Effector memory CD8-positive, alpha-beta T cell (primary cell): Measurements from ENCODE around the gene HOXC5.
A peak's percentile ranks its signal among the peaks of the same experiment; 100 is the strongest.
"Not testable (repeated sequence)": the region's sequence is repeated elsewhere in the genome, so short reads cannot be mapped to it uniquely, and the experiment has no call there.

Experiments
- ATAC-seq: fragments of 150-1000 bp; cut with Tn5 transposase; replicated peaks from 2 replicates; pipeline ENCODE4 v1.10.0; 2021; ENCODE audit warnings: mild to moderate bottlenecking, moderate library complexity
- DNase-seq, 3 experiments: peaks; one replicate each; pipeline ENCODE4 v3.0.0; 2021
- H3K27ac Mint-ChIP-seq, 2 donors: one replicate each; pipeline ENCODE4 v1.8.0; 2022; ENCODE audit warnings: mild to moderate bottlenecking in 2 of 2, mixed read lengths in 2 of 2, moderate library complexity in 2 of 2
- H3K27me3 Mint-ChIP-seq, 2 donors: one replicate each; pipeline ENCODE4 v1.8.0; 2022; ENCODE audit warnings: mixed read lengths in 2 of 2
- H3K36me3 Mint-ChIP-seq: one replicate; pipeline ENCODE4 v1.8.0; 2022; ENCODE audit warnings: mild to moderate bottlenecking, moderate library complexity, mixed read lengths; ENCODE audit not compliant: insufficient read depth
- H3K4me1 Mint-ChIP-seq, 2 donors: one replicate each; pipeline ENCODE4 v1.8.0; 2022; ENCODE audit warnings: low read depth in 2 of 2, mixed read lengths in 2 of 2
- H3K4me3 Mint-ChIP-seq, 2 donors: one replicate each; pipeline ENCODE4 v1.8.0; 2022; ENCODE audit warnings: mild to moderate bottlenecking in 2 of 2, mixed read lengths in 2 of 2, moderate library complexity in 2 of 2
- H3K9me3 Mint-ChIP-seq, 2 donors: one replicate each; pipeline ENCODE4 v1.8.0; 2022; ENCODE audit warnings: mixed read lengths in 2 of 2

Gene HOXC5

DNA sequence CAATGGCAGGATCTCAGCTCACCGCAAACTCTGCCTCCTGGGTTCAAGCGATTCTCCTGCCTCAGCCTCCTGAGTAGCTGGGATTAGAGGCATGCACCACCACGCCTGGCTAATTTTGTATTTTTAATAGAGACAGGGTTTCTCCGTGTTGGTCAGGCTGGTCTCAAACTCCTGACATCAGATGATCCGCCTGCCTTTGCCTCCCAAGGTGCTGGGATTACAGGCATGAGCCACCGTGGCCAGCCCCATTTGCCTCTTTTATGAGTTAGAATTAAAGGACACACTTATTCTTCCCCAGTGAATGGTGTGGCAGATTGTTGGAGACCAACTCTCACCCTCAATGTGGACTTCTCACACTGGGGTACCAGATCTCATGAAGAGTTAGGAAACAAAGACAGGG lies 9.2 kb downstream of the HOXC5 start:
- H3K27me3 Mint-ChIP-seq: peaks cover 75 to 100% of the 10 kb centered on the region in 2 donors
- not testable (repeated sequence) for H3K9me3 Mint-ChIP-seq, H3K27ac Mint-ChIP-seq, H3K4me3 Mint-ChIP-seq, DNase-seq, ATAC-seq, H3K36me3 Mint-ChIP-seq
- peaks cover 4 to 14% of the 10 kb centered on the region in 2 donors for H3K4me1 Mint-ChIP-seq

- Mint-ChIP-seq H3K4me3 (no peak overlapping the region), H3K4me1 (peaks cover 5 to 16% of the 10 kb centered on the region in 2 donors), H3K27me3 (peaks cover 75 to 100% of the 10 kb centered on the region in 2 donors), H3K27ac (no peak overlapping the region), H3K36me3 (no peaks in the 10 kb centered on the region), H3K9me3 (no peaks in the 10 kb centered on the region)
- DNase-seq (no peak), ATAC-seq (no peak)
Observed at GRCh38 chr12:54042970-54043853, 10.4 kb downstream of the HOXC5 start.

DNA sequence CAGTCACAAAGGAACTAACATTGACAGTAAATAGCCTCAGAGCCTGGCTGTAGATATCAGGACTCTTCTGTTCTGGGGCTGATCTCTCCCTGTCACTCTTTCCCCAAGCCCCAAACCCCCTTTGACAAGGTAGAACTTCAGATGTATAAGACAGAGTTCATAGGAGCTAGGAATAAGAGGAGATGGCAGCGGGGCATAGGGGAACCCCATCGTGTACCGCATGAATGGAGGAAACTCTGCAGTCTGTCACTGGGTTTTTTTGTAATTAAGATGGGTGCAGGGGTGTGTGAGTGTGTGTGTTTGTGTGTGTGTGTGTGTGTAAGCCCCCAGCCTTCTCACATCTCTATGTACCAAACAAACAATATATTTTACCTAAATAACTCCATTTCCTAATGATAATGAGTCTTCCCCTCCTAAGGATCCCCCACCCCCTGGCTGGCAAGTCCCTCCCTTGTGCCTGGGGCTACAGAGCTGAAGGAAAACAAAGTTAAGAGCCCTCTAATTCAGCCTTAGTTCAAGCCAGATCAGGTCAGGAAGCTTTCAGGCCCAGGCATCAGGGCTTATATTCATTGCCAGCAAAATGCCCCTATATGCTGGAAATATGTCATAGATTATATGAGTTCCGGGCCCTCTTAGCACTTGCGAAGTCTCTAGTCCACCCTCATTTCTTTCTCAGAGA lies 11.7 kb downstream of the HOXC5 start:
- H3K27ac Mint-ChIP-seq: no peak overlapping the region
- peaks cover 74 to 100% of the 10 kb centered on the region in 2 donors for H3K27me3 Mint-ChIP-seq
- ATAC-seq: no peak

DNA sequence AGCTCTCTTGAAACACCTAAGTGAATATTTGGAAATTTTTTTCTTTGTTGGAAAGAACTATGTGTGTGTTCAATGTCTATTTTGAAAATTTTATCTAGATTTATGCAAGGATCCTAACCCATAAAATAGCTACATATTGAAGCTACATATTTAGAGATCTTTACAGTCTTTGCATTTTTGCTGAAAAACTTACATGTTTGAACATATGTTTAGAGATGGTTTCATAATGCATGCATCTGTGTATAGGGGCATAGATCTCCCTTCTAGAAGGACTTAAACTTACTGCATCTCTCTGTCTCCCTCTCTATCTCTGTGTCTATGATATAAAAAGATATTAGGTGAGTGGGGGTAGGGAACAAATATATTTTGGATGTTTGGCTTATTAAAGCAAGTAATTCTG lies 12.6 kb downstream of the HOXC5 start:
- DNase-seq (no peak), ATAC-seq (no peak)
- H3K27me3 Mint-ChIP-seq: peaks cover 74 to 100% of the 10 kb centered on the region in 2 donors

More for the DNA sequence above, 11.7 kb downstream of the HOXC5 start:
- Mint-ChIP-seq H3K4me1 (peaks cover 5 to 16% of the 10 kb centered on the region in 2 donors), H3K36me3 (no peaks in the 10 kb centered on the region), H3K9me3 (no peaks in the 10 kb centered on the region), H3K4me3 (no peak overlapping the region)
- DNase-seq: no peak

DNA sequence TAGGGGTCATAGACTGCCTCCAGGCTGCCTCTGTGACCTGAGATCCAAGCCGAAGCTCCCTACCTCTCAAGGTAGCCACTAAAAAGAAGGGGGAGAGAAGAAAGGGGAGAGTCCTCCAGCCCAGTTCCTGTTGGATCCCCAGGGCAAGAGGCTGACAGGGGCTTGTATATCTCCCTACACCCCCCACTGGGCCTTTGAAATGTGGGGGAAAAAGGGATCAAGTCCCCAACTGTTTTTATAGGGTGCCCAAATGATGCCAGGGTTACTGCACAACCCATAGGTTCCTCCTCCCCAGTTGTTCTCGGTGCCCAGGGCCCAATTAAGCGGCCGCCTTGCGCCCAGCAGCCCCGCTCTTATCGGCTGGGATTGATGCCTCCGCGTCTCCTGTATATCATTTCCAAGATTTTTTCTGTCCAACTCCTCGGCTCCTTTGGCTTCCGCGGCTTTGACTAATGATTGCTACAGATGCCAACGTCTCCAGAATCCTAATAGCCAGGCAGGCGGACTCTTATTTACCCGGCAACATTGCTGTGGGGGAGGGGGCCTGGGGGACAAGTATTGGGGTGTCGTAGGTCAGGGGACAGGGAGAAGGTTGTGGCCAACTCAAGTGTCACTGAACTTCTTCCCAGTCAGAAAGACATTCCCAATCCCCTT lies 13.1 kb downstream of the HOXC5 start:
- H3K9me3 Mint-ChIP-seq: no peaks in the 10 kb centered on the region
- no peaks in the 10 kb centered on the region for H3K36me3 Mint-ChIP-seq
- H3K27me3 Mint-ChIP-seq: peaks cover 70 to 100% of the 10 kb centered on the region in 2 donors
- ATAC-seq (no peak), DNase-seq (no peak)
- peaks cover 5 to 24% of the 10 kb centered on the region in 2 donors for H3K4me1 Mint-ChIP-seq
- no peak overlapping the region for H3K27ac Mint-ChIP-seq
- no peak overlapping the region for H3K4me3 Mint-ChIP-seq

More for the DNA sequence above, 12.6 kb downstream of the HOXC5 start:
- H3K4me1 Mint-ChIP-seq: peaks cover 5 to 20% of the 10 kb centered on the region in 2 donors
- no peak overlapping the region for H3K27ac Mint-ChIP-seq
- H3K36me3 Mint-ChIP-seq: no peaks in the 10 kb centered on the region
- H3K4me3 Mint-ChIP-seq: no peak overlapping the region
- H3K9me3 Mint-ChIP-seq: no peaks in the 10 kb centered on the region

- no peak for ATAC-seq
- DNase-seq: no peak
- Mint-ChIP-seq H3K36me3 (no peaks in the 10 kb centered on the region), H3K9me3 (no peaks in the 10 kb centered on the region), H3K4me3 (peak overlapping the region in 1 of 2 donors; percentile 49), H3K27ac (no peak overlapping the region), H3K27me3 (peaks cover 70 to 100% of the 10 kb centered on the region in 2 donors), H3K4me1 (peaks cover 7 to 29% of the 10 kb centered on the region in 2 donors)
Observed at GRCh38 chr12:54046809-54047159, 13.9 kb downstream of the HOXC5 start.

DNA sequence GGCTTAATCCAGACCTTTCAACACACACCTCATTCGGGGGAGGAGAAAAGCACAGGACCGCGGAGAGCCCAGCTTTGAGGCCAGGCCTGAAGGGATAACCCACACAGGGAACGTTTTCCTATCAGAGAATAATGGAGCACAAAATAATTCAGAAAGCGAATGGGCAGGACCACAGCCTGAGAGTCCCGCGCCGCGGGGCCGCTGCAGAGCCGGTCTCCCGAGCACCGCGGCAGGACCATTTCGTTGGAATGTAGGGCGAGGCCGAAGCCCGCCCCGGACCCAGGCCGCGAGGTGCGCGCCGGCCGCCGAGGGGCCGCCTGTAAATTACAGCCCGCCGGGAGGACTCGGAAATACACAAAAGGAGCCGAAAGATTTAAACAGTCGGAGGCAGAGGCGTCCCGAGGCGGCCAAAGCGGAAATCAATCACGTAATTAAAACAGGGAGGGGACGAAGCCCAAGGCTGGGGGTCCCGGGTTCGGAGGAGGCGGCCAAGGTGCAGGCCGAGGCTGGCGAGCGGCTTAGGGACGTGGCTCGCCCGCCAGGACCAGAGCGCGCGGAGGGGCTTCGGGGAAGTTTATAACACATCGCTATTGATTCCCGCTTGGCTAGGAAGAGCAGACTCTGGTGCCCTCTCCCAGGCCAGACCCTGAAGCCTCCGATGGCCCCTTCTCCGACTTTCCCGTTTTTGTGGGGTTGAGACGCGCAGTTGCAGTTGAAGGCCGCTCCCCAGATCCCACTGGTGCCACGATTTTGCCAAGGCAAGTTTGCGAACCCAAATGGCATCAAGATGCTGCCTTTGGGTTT lies 14.5 kb downstream of the HOXC5 start:
- H3K36me3 Mint-ChIP-seq: no peaks in the 10 kb centered on the region
- peaks cover 9 to 32% of the 10 kb centered on the region in 2 donors for H3K4me1 Mint-ChIP-seq
- ATAC-seq: no peak
- DNase-seq: no peak
- no peaks in the 10 kb centered on the region for H3K9me3 Mint-ChIP-seq
- H3K27me3 Mint-ChIP-seq: peaks cover 70 to 100% of the 10 kb centered on the region in 2 donors
- H3K4me3 Mint-ChIP-seq: peak overlapping the region in 1 of 2 donors; percentile 49
- H3K27ac Mint-ChIP-seq: no peak overlapping the region

DNA sequence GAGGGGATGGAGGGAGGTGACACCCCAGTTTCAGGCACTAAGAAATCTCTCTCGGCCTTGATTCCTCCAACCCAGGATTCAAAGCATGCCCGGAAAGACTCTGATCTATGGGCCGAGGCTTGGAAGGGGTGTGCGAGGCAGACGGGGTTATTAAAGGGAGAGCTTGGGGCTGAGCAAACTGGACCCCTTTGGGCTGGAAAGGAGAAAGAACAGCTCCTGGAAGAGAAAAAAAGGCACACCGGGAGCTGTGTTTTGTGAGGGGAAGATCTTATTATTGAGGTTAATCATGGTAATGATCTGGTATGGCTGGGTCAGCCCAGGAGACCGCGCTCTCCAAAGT lies 15.1 kb downstream of the HOXC5 start:
- peaks cover 3% of the 10 kb centered on the region for H3K36me3 Mint-ChIP-seq
- no peak for ATAC-seq

DNA sequence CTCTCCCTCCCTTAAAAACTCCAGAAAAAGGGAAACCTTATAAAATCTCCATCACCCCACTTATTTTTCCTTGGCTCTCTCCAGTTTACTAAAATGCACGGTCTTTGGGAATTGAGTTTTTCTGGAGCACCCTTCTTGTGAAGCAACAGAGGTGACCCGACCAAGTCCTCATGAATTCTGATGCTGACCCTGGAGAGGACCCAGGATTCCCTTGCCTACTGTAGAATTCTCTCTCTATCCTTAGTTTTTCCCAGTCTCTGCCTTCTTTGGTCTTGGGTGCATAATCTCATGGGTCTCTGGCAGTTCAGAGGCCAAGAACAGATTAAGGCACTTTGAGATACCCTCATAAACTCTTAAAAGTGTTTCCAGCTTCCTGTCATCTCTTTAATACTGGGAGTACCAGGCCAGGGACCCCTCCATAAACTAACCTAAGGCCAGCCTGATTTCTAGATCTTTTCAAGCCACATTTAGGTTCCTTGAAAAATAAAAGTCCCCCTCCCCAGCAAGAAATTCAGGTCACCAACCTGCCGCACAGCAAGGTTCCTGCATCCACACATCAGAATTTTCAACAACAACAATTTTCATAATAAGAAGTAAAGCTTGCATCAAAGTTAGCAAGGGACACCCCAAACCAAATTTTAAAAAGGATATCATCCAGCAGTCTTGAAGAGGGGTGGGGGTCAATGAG lies 15.7 kb downstream of the HOXC5 start:
- DNase-seq (no peak), ATAC-seq (no peak)
- no peaks in the 10 kb centered on the region for H3K9me3 Mint-ChIP-seq
- peaks cover 16 to 34% of the 10 kb centered on the region in 2 donors for H3K4me1 Mint-ChIP-seq
- no peak overlapping the region for H3K27ac Mint-ChIP-seq
- no peak overlapping the region for H3K4me3 Mint-ChIP-seq
- peaks cover 69 to 96% of the 10 kb centered on the region in 2 donors for H3K27me3 Mint-ChIP-seq
- peaks cover 4% of the 10 kb centered on the region for H3K36me3 Mint-ChIP-seq

More for the DNA sequence above, 15.1 kb downstream of the HOXC5 start:
- H3K27me3 Mint-ChIP-seq: peaks cover 70 to 100% of the 10 kb centered on the region in 2 donors
- H3K27ac Mint-ChIP-seq: no peak overlapping the region
- H3K9me3 Mint-ChIP-seq: no peaks in the 10 kb centered on the region
- no peak for DNase-seq
- peaks cover 13 to 35% of the 10 kb centered on the region in 2 donors for H3K4me1 Mint-ChIP-seq
- H3K4me3 Mint-ChIP-seq: no peak overlapping the region

DNA sequence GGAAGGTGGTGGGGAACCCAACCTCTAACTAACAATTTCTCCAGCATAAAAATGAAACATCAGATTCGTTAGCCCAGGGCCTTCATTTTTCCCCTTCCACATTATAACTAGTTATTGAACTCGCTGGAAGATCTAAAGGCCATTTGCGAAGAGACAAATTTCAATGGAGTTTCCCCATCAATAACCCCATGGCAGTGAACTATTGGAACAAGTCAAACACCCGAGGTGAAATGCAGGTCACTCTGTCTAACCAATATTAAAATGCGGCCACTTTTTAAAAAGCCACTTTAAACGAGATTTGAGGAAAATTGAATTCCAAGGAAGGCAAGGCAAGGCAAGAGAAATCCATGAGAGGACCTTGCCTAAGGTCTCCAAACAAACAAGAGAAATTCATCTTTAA lies 16.3 kb downstream of the HOXC5 start:
- peaks cover 18 to 29% of the 10 kb centered on the region in 2 donors for H3K4me1 Mint-ChIP-seq

GRCh38 chr12:54050482-54050810 lies 17.6 kb downstream of the HOXC5 start:
- Mint-ChIP-seq H3K27ac (no peak overlapping the region), H3K27me3 (peaks cover 58 to 88% of the 10 kb centered on the region in 2 donors), H3K36me3 (peaks cover 4% of the 10 kb centered on the region), H3K4me1 (peaks cover 24 to 33% of the 10 kb centered on the region in 2 donors), H3K4me3 (peak overlapping the region; percentile 21 to 28), H3K9me3 (no peaks in the 10 kb centered on the region)
- DNase-seq (no peak), ATAC-seq (no peak)

More for the DNA sequence above, 16.3 kb downstream of the HOXC5 start:
- no peak for ATAC-seq
- peaks cover 65 to 92% of the 10 kb centered on the region in 2 donors for H3K27me3 Mint-ChIP-seq
- H3K4me3 Mint-ChIP-seq: no peak overlapping the region
- no peaks in the 10 kb centered on the region for H3K9me3 Mint-ChIP-seq
- DNase-seq: no peak
- peaks cover 4% of the 10 kb centered on the region for H3K36me3 Mint-ChIP-seq
- H3K27ac Mint-ChIP-seq: no peak overlapping the region

GRCh38 chr12:54051026-54051842 lies 18.4 kb downstream of the HOXC5 start:
- Mint-ChIP-seq H3K36me3 (peaks cover 4% of the 10 kb centered on the region), H3K4me1 (peaks cover 24 to 33% of the 10 kb centered on the region in 2 donors), H3K4me3 (peak overlapping the region in 1 of 2 donors; percentile 19), H3K27ac (no peak overlapping the region), H3K9me3 (no peaks in the 10 kb centered on the region), H3K27me3 (peaks cover 50 to 87% of the 10 kb centered on the region in 2 donors)
- DNase-seq (no peak), ATAC-seq (no peak)
